HepG2 (cell line): ENCODE results near the gene HMBS. TPM values are rescaled to one million over a fixed set of nuclear protein-coding genes. Genes with fewer than 3 reads are reported as not detected.

ENCODE experiments used
- ARHGAP35 ChIP-seq: sonication (generic); formaldehyde crosslinking; IDR thresholded peaks from 2 replicates; pipeline ENCODE4 v1.9.0; 2022; ENCODE audit warnings: mild to moderate bottlenecking, inconsistent platforms, moderate library complexity, missing genetic modification reagents, borderline replicate concordance
- DMAP1 ChIP-seq: IDR thresholded peaks from 2 replicates; pipeline ENCODE4 v1.6.1; 2016
- DR1 ChIP-seq: sonication (generic); formaldehyde crosslinking; IDR thresholded peaks from 2 replicates; pipeline ENCODE4 v1.8.0; 2021; ENCODE audit warnings: mild to moderate bottlenecking, missing genetic modification reagents, inconsistent platforms
- E2F2 ChIP-seq: sonication (generic); formaldehyde crosslinking; IDR thresholded peaks from 2 replicates; pipeline ENCODE4 v1.4.0; 2020; ENCODE audit warnings: missing genetic modification reagents, borderline replicate concordance
- EP300 ChIP-seq, 3 experiments: sonication (generic) in 1 of 3; formaldehyde crosslinking in 1 of 3; IDR thresholded peaks; 2 replicates each; pipeline versions ENCODE4 v1.5.1 to v1.6.1; 2011 to 2020; ENCODE audit warnings: low read depth in 2 of 3, low read length in 2 of 3, borderline replicate concordance in 1 of 3, improper control_type of control experiment in 1 of 3, mild to moderate bottlenecking in 1 of 3, missing genetic modification reagents in 1 of 3, moderate library complexity in 1 of 3
- MYC ChIP-seq: sonication (generic); formaldehyde crosslinking; IDR thresholded peaks from 2 replicates; pipeline ENCODE4 v1.9.0; 2021; ENCODE audit warnings: missing genetic modification reagents, borderline replicate concordance
- NCOA5 ChIP-seq: sonication (generic); formaldehyde crosslinking; IDR thresholded peaks from 2 replicates; pipeline ENCODE4 v1.4.0; 2020; ENCODE audit warnings: missing genetic modification reagents
- NFATC3 ChIP-seq: sonication (generic); formaldehyde crosslinking; IDR thresholded peaks from 2 replicates; pipeline ENCODE4 v1.5.1; 2020; ENCODE audit warnings: mild to moderate bottlenecking, missing genetic modification reagents
- NPAS2 ChIP-seq: sonication (generic); formaldehyde crosslinking; IDR thresholded peaks from 2 replicates; pipeline ENCODE4 v1.8.0; 2022; ENCODE audit warnings: mild to moderate bottlenecking, missing genetic modification reagents, borderline replicate concordance
- NR1H2 ChIP-seq: sonication (generic); formaldehyde crosslinking; IDR thresholded peaks from 2 replicates; pipeline ENCODE4 v1.8.1; 2022; ENCODE audit warnings: low read depth, missing genetic modification reagents, borderline replicate concordance
- REST ChIP-seq, 2 experiments: IDR thresholded peaks; 2 replicates each; pipeline ENCODE4 v1.6.1; 2011 to 2012; ENCODE audit warnings: low read length in 2 of 2, borderline replicate concordance in 1 of 2, low read depth in 1 of 2, mild to moderate bottlenecking in 1 of 2, moderate library complexity in 1 of 2
- SP4 ChIP-seq: sonication (generic); formaldehyde crosslinking; IDR thresholded peaks from 2 replicates; pipeline ENCODE4 v1.8.1; 2023; ENCODE audit warnings: mild to moderate bottlenecking, missing genetic modification reagents
- WIZ ChIP-seq: sonication (generic); formaldehyde crosslinking; IDR thresholded peaks from 2 replicates; pipeline ENCODE4 v1.5.1; 2020; ENCODE audit warnings: mild to moderate bottlenecking, missing genetic modification reagents
- ZNF510 ChIP-seq: sonication (generic); formaldehyde crosslinking; IDR thresholded peaks from 2 replicates; pipeline ENCODE4 v1.4.0; 2020; ENCODE audit warnings: low read depth, mild to moderate bottlenecking, missing genetic modification reagents
- ZNF580 ChIP-seq: IDR thresholded peaks from 2 replicates; pipeline ENCODE4 v1.6.1; 2016; ENCODE audit warnings: low read depth, borderline replicate concordance
- ZNF75D ChIP-seq: sonication (generic); formaldehyde crosslinking; IDR thresholded peaks from 2 replicates; pipeline ENCODE4 v1.8.1; 2023; ENCODE audit warnings: missing genetic modification reagents, mild to moderate bottlenecking, borderline replicate concordance
- ZNF800 ChIP-seq: sonication (generic); formaldehyde crosslinking; IDR thresholded peaks from 2 replicates; pipeline ENCODE4 v1.4.0; 2020; ENCODE audit warnings: missing genetic modification reagents
- polyA plus RNA-seq, 8 experiments: library from polyadenylated mRNA; depleted of rRNA in 3 of 8; stranded (reverse) in 7 of 8; unstranded in 1 of 8; fragments of >200 nt; fragmentation: Illumina TruSeq in 4 of 8; extraction: Trizol in 4 of 8; gene quantifications; 2 replicates each; pipeline versions ENCODE4 v1.2.1 to v1.2.3, GENCODE V29; 2011 to 2016; ENCODE audit warnings: low read depth in 4 of 8, missing spikeins in 1 of 8, mixed read lengths in 1 of 8; ENCODE audit not compliant: insufficient read depth in 1 of 8
- total RNA-seq, 5 experiments: library from RNA; depleted of rRNA; stranded (reverse); fragments of >200 nt; fragmentation: Illumina TruSeq; extraction: Trizol; gene quantifications; 2 replicates each; pipeline ENCODE4 v1.2.3, GENCODE V29; 2016; ENCODE audit warnings: low read depth in 1 of 5
- TF ChIP-seq, protein P1 (sequence below): sonication (generic); IDR thresholded peaks from 2 replicates; pipeline ENCODE4 v1.6.1; 2016; ENCODE audit warnings: low read depth, borderline replicate concordance

The HMBS gene
- total and polyA plus RNA-seq, 2 of the 13 experiments (the other 11 are each of a cell fraction or from before 2014, with no cell fraction given): 9.4 to 46.9 TPM

- TF ChIP-seq WIZ (CRISPR knock-in tag) (peak; percentile 88), EP300 (IDR thresholded peaks at IDR 0.05; ENCODE audit: low read depth in 2 of 2, low read length in 2 of 2) (peak in 1 of 2 experiments; percentile 47; a peak in 2 of 4 replicates), EP300 (CRISPR knock-in tag; IDR thresholded peaks at IDR 0.05; ENCODE audit: borderline replicate concordance) (0 out of 2 replicates have a peak, but pooled peaks have one; percentile 10), E2F2 (peak; percentile 95), MYC (peak; percentile 89), ZNF580 (no peak), ZNF510 (CRISPR knock-in tag) (no peak), DR1 (CRISPR knock-in tag) (peak; percentile 96), NFATC3 (CRISPR knock-in tag) (peak; percentile 88), NCOA5 (CRISPR knock-in tag) (no peak), REST (IDR thresholded peaks at IDR 0.05; ENCODE audit: borderline replicate concordance in 1 of 2, low read depth in 1 of 2, low read length in 2 of 2) (peak in 1 of 2 experiments; percentile 83; a peak in 1 of 4 replicates), NR1H2 (CRISPR knock-in tag) (no peak; the same call in 1 of the 2 replicates), ZNF75D (CRISPR knock-in tag) (no peak), NPAS2 (CRISPR knock-in tag) (no peak), ZNF800 (CRISPR knock-in tag) (peak; percentile 82), SP4 (peak; percentile 93), ARHGAP35 (CRISPR knock-in tag) (peak; percentile 97; the same call in 1 of the 2 replicates), DMAP1 (CRISPR knock-in tag) (peak; percentile 93; the same call in 1 of the 2 replicates)
- TF ChIP-seq, protein P1, sequence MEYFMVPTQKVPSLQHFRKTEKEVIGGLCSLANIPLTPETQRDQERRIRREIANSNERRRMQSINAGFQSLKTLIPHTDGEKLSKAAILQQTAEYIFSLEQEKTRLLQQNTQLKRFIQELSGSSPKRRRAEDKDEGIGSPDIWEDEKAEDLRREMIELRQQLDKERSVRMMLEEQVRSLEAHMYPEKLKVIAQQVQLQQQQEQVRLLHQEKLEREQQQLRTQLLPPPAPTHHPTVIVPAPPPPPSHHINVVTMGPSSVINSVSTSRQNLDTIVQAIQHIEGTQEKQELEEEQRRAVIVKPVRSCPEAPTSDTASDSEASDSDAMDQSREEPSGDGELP: no peak
Observed at GRCh38 chr11:119095066-119095880, 10.6 kb downstream of the HMBS start (continued).
